Loucy (cell line): ENCODE data around the gene BUB1.
A peak's percentile ranks its signal among the peaks of the same experiment; 100 is the strongest.

Source experiments
- H2AFZ ChIP-seq: fragments of 200-600 bp; sonication (generic); 2 replicates; pipeline ENCODE4 v1.6.0; 2016; ENCODE audit warnings: antibody characterized with exemption, mild to moderate bottlenecking, low read length, moderate library complexity
- H3F3A ChIP-seq: fragments of 200-600 bp; 2 replicates; pipeline ENCODE4 v1.6.0; 2016; ENCODE audit warnings: antibody characterized with exemption, low read depth, mild to moderate bottlenecking
- H3K27me3 ChIP-seq: fragments of 200-600 bp; sonication (generic); 2 replicates; pipeline ENCODE4 v1.6.1; 2014; ENCODE audit warnings: low read length, mild to moderate bottlenecking; ENCODE audit not compliant: insufficient read depth, poor library complexity, severe bottlenecking
- H3K36me3 ChIP-seq: fragments of 200-600 bp; sonication (generic); 2 replicates; pipeline ENCODE4 v1.6.1; 2016; ENCODE audit warnings: low read length; ENCODE audit not compliant: insufficient read depth
- H3K4me1 ChIP-seq: fragments of 200-600 bp; sonication (generic); 2 replicates; pipeline ENCODE4 v1.5.1; 2014; ENCODE audit warnings: low read length, mild to moderate bottlenecking; ENCODE audit not compliant: insufficient read depth, poor library complexity, severe bottlenecking
- H3K4me2 ChIP-seq: fragments of 200-600 bp; sonication (generic); 2 replicates; pipeline ENCODE4 v1.6.0; 2014; ENCODE audit warnings: antibody characterized with exemption, low read length, low read depth, mild to moderate bottlenecking; ENCODE audit not compliant: poor library complexity, severe bottlenecking
- H3K4me3 ChIP-seq: fragments of 200-600 bp; sonication (generic); 2 replicates; pipeline ENCODE4 v1.5.1; 2014; ENCODE audit warnings: low read length, mild to moderate bottlenecking, mixed read lengths; ENCODE audit not compliant: poor library complexity, severe bottlenecking
- H3K79me2 ChIP-seq: fragments of 200-600 bp; sonication (generic); 2 replicates; pipeline ENCODE4 v1.6.1; 2014; ENCODE audit warnings: low read length; ENCODE audit not compliant: insufficient read depth
- H3K9ac ChIP-seq: fragments of 200-600 bp; sonication (generic); 2 replicates; pipeline ENCODE4 v1.6.0; 2014; ENCODE audit warnings: mild to moderate bottlenecking, low read depth, low read length, moderate library complexity; ENCODE audit not compliant: poor library complexity, severe bottlenecking
- H3K9me2 ChIP-seq: fragments of 200-600 bp; sonication (generic); replicated peaks from 2 replicates; pipeline ENCODE4 v1.6.1; 2016; ENCODE audit warnings: low read depth, low read length, mixed read lengths
- H3K9me3 ChIP-seq: fragments of 200-600 bp; sonication (generic); 2 replicates; pipeline ENCODE4 v1.6.1; 2014; ENCODE audit warnings: mild to moderate bottlenecking, antibody characterized with exemption, low read length, low read depth; ENCODE audit not compliant: insufficient read depth
- H4K20me1 ChIP-seq: fragments of 200-600 bp; sonication (generic); 2 replicates; pipeline ENCODE4 v1.6.0; 2014; ENCODE audit warnings: antibody characterized with exemption, low read length, mild to moderate bottlenecking; ENCODE audit not compliant: insufficient read depth, poor library complexity, severe bottlenecking
- EZH2phosphoT487 ChIP-seq: fragments of 200-600 bp; IDR thresholded peaks from 2 replicates; pipeline ENCODE4 v1.6.1; 2018; ENCODE audit warnings: antibody characterized with exemption, mild to moderate bottlenecking, moderate library complexity, borderline replicate concordance
- TF ChIP-seq, protein P1 (sequence below): fragments of 200-600 bp; sonication (generic); conservative IDR thresholded peaks from 2 replicates; pipeline ENCODE4 v1.5.1; 2014; ENCODE audit warnings: mild to moderate bottlenecking, antibody characterized with exemption, low read length

BUB1 gene

DNA sequence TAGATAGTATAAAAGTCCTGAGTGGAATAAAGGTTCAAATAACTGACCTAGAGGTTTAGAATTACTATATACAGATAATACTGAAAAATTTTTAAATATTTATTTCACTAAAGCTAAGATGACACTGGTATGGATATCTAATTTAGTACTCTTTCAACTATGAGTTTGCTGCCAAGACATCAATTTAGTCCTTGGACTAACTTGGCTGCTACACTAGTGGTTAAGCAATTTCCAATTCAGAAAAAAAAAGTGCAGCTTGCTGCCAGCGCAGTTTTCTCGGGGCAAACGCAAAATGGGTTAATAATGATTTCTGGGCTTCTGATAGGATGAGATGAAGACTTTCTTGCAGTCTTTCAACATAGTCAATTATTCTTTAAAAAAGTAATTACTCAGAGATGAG is 10.8 kb downstream of the BUB1 start:
- no peaks in the 10 kb centered on the region for H3K9me3 ChIP-seq
- H3K4me2 ChIP-seq: no peak overlapping the region
- peaks cover 38% of the 10 kb centered on the region for H3K4me1 ChIP-seq
- TF ChIP-seq, protein P1, sequence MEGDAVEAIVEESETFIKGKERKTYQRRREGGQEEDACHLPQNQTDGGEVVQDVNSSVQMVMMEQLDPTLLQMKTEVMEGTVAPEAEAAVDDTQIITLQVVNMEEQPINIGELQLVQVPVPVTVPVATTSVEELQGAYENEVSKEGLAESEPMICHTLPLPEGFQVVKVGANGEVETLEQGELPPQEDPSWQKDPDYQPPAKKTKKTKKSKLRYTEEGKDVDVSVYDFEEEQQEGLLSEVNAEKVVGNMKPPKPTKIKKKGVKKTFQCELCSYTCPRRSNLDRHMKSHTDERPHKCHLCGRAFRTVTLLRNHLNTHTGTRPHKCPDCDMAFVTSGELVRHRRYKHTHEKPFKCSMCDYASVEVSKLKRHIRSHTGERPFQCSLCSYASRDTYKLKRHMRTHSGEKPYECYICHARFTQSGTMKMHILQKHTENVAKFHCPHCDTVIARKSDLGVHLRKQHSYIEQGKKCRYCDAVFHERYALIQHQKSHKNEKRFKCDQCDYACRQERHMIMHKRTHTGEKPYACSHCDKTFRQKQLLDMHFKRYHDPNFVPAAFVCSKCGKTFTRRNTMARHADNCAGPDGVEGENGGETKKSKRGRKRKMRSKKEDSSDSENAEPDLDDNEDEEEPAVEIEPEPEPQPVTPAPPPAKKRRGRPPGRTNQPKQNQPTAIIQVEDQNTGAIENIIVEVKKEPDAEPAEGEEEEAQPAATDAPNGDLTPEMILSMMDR: no peak
- TF ChIP-seq EZH2phosphoT487: no peak
- H3K27me3 ChIP-seq: no peaks in the 10 kb centered on the region
- H3K4me3 ChIP-seq: no peak overlapping the region
- H2AFZ ChIP-seq: no peak overlapping the region
- H3K79me2 ChIP-seq: peaks cover 93% of the 10 kb centered on the region
- no peaks in the 10 kb centered on the region for H3F3A ChIP-seq
- no peaks in the 10 kb centered on the region for H3K9me2 ChIP-seq
- no peak overlapping the region for H3K9ac ChIP-seq
- H4K20me1 ChIP-seq: peaks cover 33% of the 10 kb centered on the region
- H3K36me3 ChIP-seq: peaks cover 91% of the 10 kb centered on the region

DNA sequence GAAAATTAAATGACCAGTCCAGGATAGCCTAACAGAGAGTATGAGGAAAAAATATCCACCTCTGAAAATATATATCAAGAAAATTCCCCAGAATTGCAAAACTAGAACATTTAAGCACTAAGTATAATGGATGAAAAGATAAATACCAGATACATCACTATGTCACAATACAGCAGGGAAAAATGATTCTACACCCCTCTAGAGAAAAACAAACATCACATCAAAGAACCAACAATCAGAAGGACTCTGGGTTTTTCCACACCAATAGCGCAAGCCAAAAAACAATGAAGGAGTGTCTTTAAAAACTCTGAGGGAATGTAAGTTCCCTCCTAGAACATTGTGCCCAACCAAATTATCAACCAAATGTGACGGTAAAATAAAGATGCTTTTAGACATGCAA is 13.7 kb downstream of the BUB1 start:
- Histone ChIP-seq H3K79me2 (peaks cover 74% of the 10 kb centered on the region), H3K4me2 (peak overlapping the region; percentile 48), H3K4me3 (no peak overlapping the region), H2AFZ (no peak overlapping the region), H4K20me1 (peaks cover 20% of the 10 kb centered on the region), H3K27me3 (no peaks in the 10 kb centered on the region), H3K36me3 (peaks cover 97% of the 10 kb centered on the region), H3K9ac (no peak overlapping the region), H3K9me3 (no peaks in the 10 kb centered on the region), H3F3A (no peaks in the 10 kb centered on the region), H3K9me2 (no peaks in the 10 kb centered on the region), H3K4me1 (peaks cover 13% of the 10 kb centered on the region)
- TF ChIP-seq EZH2phosphoT487: no peak
- TF ChIP-seq, protein P1: no peak

DNA sequence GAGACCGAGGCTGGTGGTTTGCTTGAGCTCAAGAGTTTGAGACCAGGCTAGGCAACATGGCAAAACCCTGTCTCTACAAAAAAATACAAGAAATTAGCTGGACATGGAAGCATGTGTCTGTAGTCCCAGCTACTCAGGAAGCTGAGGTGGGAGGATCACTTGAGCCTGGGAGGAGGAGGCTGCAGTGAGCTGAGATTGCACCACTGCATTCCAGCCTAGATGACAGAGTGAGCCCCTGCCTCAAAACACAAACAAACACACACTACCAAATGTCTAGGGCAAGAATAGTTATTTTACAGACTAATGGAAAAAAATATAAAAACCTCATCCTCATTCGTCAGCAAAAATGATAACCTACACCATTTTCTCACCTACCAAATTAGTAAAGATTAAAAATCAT is 15.3 kb downstream of the BUB1 start:
- no peak overlapping the region for H3K9ac ChIP-seq
- peaks cover 23% of the 10 kb centered on the region for H4K20me1 ChIP-seq
- H3K79me2 ChIP-seq: peaks cover 61% of the 10 kb centered on the region
- no peaks in the 10 kb centered on the region for H3K27me3 ChIP-seq
- peak overlapping the region; percentile 8 for H3K4me2 ChIP-seq
- TF ChIP-seq, protein P1: no peak
- TF ChIP-seq EZH2phosphoT487: no peak
- no peak overlapping the region for H2AFZ ChIP-seq
- peaks cover 11% of the 10 kb centered on the region for H3K4me1 ChIP-seq
- H3K4me3 ChIP-seq: no peak overlapping the region
- H3K36me3 ChIP-seq: peaks cover 97% of the 10 kb centered on the region
- H3F3A ChIP-seq: no peaks in the 10 kb centered on the region
- no peaks in the 10 kb centered on the region for H3K9me3 ChIP-seq
- no peaks in the 10 kb centered on the region for H3K9me2 ChIP-seq
